ENCODE data around the gene ZDHHC3.

Gene ZDHHC3

GRCh38 chr3:44926172-44926571, 49.8 kb downstream of the ZDHHC3 start:
- FAIRE-seq = no peak

GRCh38 chr3:44924457-44925084, 51.4 kb downstream of the ZDHHC3 start:
- FAIRE-seq = no peak

- no peak for FAIRE-seq
These were observed 52.1 kb downstream of the ZDHHC3 start for GRCh38 chr3:44923632-44924456.

GRCh38 chr3:44920081-44920480, 55.9 kb downstream of the ZDHHC3 start:
- no peak for FAIRE-seq

GRCh38 chr3:44918581-44918980, 57.4 kb downstream of the ZDHHC3 start:
- no peak for FAIRE-seq

GRCh38 chr3:44918087-44918486, 57.9 kb downstream of the ZDHHC3 start:
- FAIRE-seq = no peak

- no peak for FAIRE-seq
These were observed 60.1 kb downstream of the ZDHHC3 start for GRCh38 chr3:44915702-44916438.

- FAIRE-seq = no peak
These were observed 61.0 kb downstream of the ZDHHC3 start for GRCh38 chr3:44914936-44915335.

GRCh38 chr3:44913868-44914468, 62.0 kb downstream of the ZDHHC3 start:
- FAIRE-seq = no peak

GRCh38 chr3:44910693-44911092, 65.3 kb downstream of the ZDHHC3 start:
- no peak for FAIRE-seq

GRCh38 chr3:44909063-44909462, 66.9 kb downstream of the ZDHHC3 start:
- FAIRE-seq = no peak

GRCh38 chr3:44907612-44908011, 68.4 kb downstream of the ZDHHC3 start:
- no peak for FAIRE-seq

- no peak for FAIRE-seq
These were observed 69.0 kb downstream of the ZDHHC3 start for GRCh38 chr3:44906997-44907396.

GRCh38 chr3:44905446-44906157, 70.4 kb downstream of the ZDHHC3 start:
- FAIRE-seq = no peak

- FAIRE-seq = no peak
These were observed 72.2 kb downstream of the ZDHHC3 start for GRCh38 chr3:44903751-44904150.

GRCh38 chr3:44903314-44903713, 72.7 kb downstream of the ZDHHC3 start:
- FAIRE-seq = no peak

GRCh38 chr3:44902628-44903027, 73.3 kb downstream of the ZDHHC3 start:
- FAIRE-seq = no peak

GRCh38 chr3:44899683-44900367, 76.1 kb downstream of the ZDHHC3 start:
- no peak for FAIRE-seq

- FAIRE-seq = no peak
These were observed 79.5 kb downstream of the ZDHHC3 start for GRCh38 chr3:44896440-44896839.

- no peak for FAIRE-seq
These were observed 81.5 kb downstream of the ZDHHC3 start for GRCh38 chr3:44894485-44894884.

- FAIRE-seq = no peak
These were observed 82.9 kb downstream of the ZDHHC3 start for GRCh38 chr3:44893097-44893496.

GRCh38 chr3:44892689-44893088, 83.3 kb downstream of the ZDHHC3 start:
- FAIRE-seq = no peak
